ELR (cell line): Measurements from ENCODE around the gene CAPN7.
A peak's percentile ranks its signal among the peaks of the same experiment; 100 is the strongest.

Source experiments
- DNase-seq: peaks from one replicate; pipeline ENCODE4 v3.0.0-alpha.2; 2015; ENCODE audit warnings: low read depth

Gene CAPN7

GRCh38 chr3:15298504-15298903 is 92.5 kb downstream of the CAPN7 start:
- DNase-seq, result no peak

- DNase-seq, result no peak
Observed at GRCh38 chr3:15299036-15299435, 93.0 kb downstream of the CAPN7 start.

GRCh38 chr3:15300323-15301078 is 94.5 kb downstream of the CAPN7 start:
- DNase-seq, result peak; percentile 87

GRCh38 chr3:15301761-15302160 is 95.7 kb downstream of the CAPN7 start:
- no peak for DNase-seq
